ENCODE results near the gene METTL2A.
"Not testable (repeated sequence)": the region's sequence is repeated elsewhere in the genome, so short reads cannot be mapped to it uniquely, and the experiment has no call there.

METTL2A gene

GRCh38 chr17:62471380-62471880, 47.7 kb downstream of the METTL2A start:
- ATAC-seq, DNase-seq: not testable (repeated sequence)

GRCh38 chr17:62473030-62473982, 49.6 kb downstream of the METTL2A start:
- ATAC-seq, DNase-seq: not testable (repeated sequence)

GRCh38 chr17:62477111-62477510, 53.4 kb downstream of the METTL2A start:
- DNase-seq, ATAC-seq: not testable (repeated sequence)

GRCh38 chr17:62477718-62478408, 54.2 kb downstream of the METTL2A start:
- ATAC-seq (peak; percentile 17), DNase-seq (peak; percentile 48)

- DNase-seq, result peak; percentile 86
Observed at GRCh38 chr17:62478424-62478879, 54.8 kb downstream of the METTL2A start, which contains the start of gene TLK2. Gene TLK2 (plus strand): TSS chr17:62478825. CDS start chr17:62481126, 2,301 bp downstream.

GRCh38 chr17:62478880-62479638, 55.4 kb downstream of the METTL2A start:
- peak; percentile 29 for ATAC-seq
- DNase-seq, result peak; percentile 47

More at GRCh38 chr17:62478424-62478879, 54.8 kb downstream of the METTL2A start, which contains the start of gene TLK2:
- ATAC-seq, result peak; percentile 87

- ATAC-seq, result not testable (repeated sequence)
- peak; percentile 21 for DNase-seq
Observed at GRCh38 chr17:62479639-62480258, 56.1 kb downstream of the METTL2A start.

- not testable (repeated sequence) for DNase-seq, ATAC-seq
Observed at GRCh38 chr17:62482553-62482952, 58.9 kb downstream of the METTL2A start.

- ATAC-seq, DNase-seq: not testable (repeated sequence)
Observed at GRCh38 chr17:62490990-62491389, 67.3 kb downstream of the METTL2A start.

GRCh38 chr17:62493049-62493655, 69.5 kb downstream of the METTL2A start:
- not testable (repeated sequence) for ATAC-seq, DNase-seq

GRCh38 chr17:62494073-62494472, 70.4 kb downstream of the METTL2A start:
- DNase-seq, ATAC-seq: not testable (repeated sequence)

- DNase-seq, ATAC-seq: not testable (repeated sequence)
Observed at GRCh38 chr17:62496344-62496743, 72.6 kb downstream of the METTL2A start.

- not testable (repeated sequence) for DNase-seq, ATAC-seq
Observed at GRCh38 chr17:62498796-62499195, 75.1 kb downstream of the METTL2A start.

Data from stimulated activated naive CD8-positive, alpha-beta T cell treated with anti-CD3 and anti-CD28 coated beads, Interleukin-15, Interleukin-2, amounts not matched to agents 100 U/mL and 50 U/mL, for 24 hours (primary cell).